Testis (tissue), 3 donors: ENCODE measurements around the gene CTBP2. TPM values are rescaled to one million over a fixed set of nuclear protein-coding genes. Genes with fewer than 3 reads are reported as not detected.
A peak's percentile ranks its signal among the peaks of the same experiment; 100 is the strongest.

ENCODE experiments used
- DNase-seq: peaks from one replicate; pipeline ENCODE4 v3.0.0-alpha.2; 2019
- H3K27ac ChIP-seq, 2 donors: fragments of 200-600 bp; sonication (generic); one replicate each; pipeline ENCODE4 v1.5.1; 2019
- H3K27me3 ChIP-seq: fragments of 200-600 bp; sonication (generic); one replicate; pipeline ENCODE4 v1.5.1; 2019
- H3K36me3 ChIP-seq: fragments of 200-600 bp; sonication (generic); one replicate; pipeline ENCODE4 v1.5.1; 2017; ENCODE audit warnings: low read depth; ENCODE audit errors: missing control alignments
- H3K4me1 ChIP-seq: fragments of 200-600 bp; sonication (generic); one replicate; pipeline ENCODE4 v1.5.1; 2019
- H3K4me3 ChIP-seq, 2 donors: fragments of 200-600 bp; sonication (generic); one replicate each; pipeline ENCODE4 v1.5.1; 2017 to 2019
- H3K9me3 ChIP-seq: fragments of 200-600 bp; sonication (generic); one replicate; pipeline ENCODE4 v1.5.1; 2017
- POLR2A ChIP-seq: fragments of 450-650 bp; IDR thresholded peaks from one replicate; pipeline ENCODE4 v1.6.1; 2017; ENCODE audit warnings: antibody characterized with exemption, mild to moderate bottlenecking, moderate library complexity
- WGBS, 2 donors: methylation state at CpG; one replicate each; pipeline ENCODE4 v1.1.5; 2018; 5-methylcytosine and 5-hydroxymethylcytosine counted together
- intact Hi-C: fragments of 100-400 bp; cut with DNase I; formaldehyde crosslinking; loops from one replicate; pipeline ENCODE4 v1.15.1; 2023; ENCODE audit warnings: low total_unique reads
- polyA plus RNA-seq: library from polyadenylated mRNA; stranded (reverse); fragments of 350-450 nt; fragmentation: Illumina TruSeq; extraction: RNeasy Lipid Tissue Mini Kit (QIAGEN cat#74804); gene quantifications from one replicate; pipeline ENCODE4 v1.2.3, GENCODE V29; 2014; ENCODE audit warnings: low read depth, low replicate concordance; ENCODE audit not compliant: insufficient read depth
- total RNA-seq, 2 donors: library from RNA; depleted of rRNA; stranded (reverse); fragments of >200 nt; gene quantifications; one replicate each; pipeline ENCODE4 v1.2.3, GENCODE V29; 2016
- TF ChIP-seq, protein P1 (sequence below), 3 experiments: fragments of 450-650 bp in 2 of 3; fragments of 200-600 bp in 1 of 3; sonication (generic) in 1 of 3; IDR thresholded peaks; one replicate each; pipeline ENCODE4 v1.5.1; 2016 to 2019; ENCODE audit warnings: antibody characterized with exemption in 3 of 3, mild to moderate bottlenecking in 2 of 3, moderate library complexity in 1 of 3

CTBP2 gene
- total and polyA plus RNA-seq, 3 donors from 2014 or later: 44.7 to 79.5 (median 52.4) TPM

GRCh38 chr10:124953421-124953820, 206.9 kb downstream of the CTBP2 start:
- Histone ChIP-seq H3K4me1 (peaks cover 5% of the 10 kb centered on the region), H3K27ac (no peak overlapping the region), H3K36me3 (no peaks in the 10 kb centered on the region), H3K9me3 (no peaks in the 10 kb centered on the region), H3K4me3 (no peak overlapping the region), H3K27me3 (no peaks in the 10 kb centered on the region)
- intact Hi-C loops: no loop called here
- TF ChIP-seq, protein P1, sequence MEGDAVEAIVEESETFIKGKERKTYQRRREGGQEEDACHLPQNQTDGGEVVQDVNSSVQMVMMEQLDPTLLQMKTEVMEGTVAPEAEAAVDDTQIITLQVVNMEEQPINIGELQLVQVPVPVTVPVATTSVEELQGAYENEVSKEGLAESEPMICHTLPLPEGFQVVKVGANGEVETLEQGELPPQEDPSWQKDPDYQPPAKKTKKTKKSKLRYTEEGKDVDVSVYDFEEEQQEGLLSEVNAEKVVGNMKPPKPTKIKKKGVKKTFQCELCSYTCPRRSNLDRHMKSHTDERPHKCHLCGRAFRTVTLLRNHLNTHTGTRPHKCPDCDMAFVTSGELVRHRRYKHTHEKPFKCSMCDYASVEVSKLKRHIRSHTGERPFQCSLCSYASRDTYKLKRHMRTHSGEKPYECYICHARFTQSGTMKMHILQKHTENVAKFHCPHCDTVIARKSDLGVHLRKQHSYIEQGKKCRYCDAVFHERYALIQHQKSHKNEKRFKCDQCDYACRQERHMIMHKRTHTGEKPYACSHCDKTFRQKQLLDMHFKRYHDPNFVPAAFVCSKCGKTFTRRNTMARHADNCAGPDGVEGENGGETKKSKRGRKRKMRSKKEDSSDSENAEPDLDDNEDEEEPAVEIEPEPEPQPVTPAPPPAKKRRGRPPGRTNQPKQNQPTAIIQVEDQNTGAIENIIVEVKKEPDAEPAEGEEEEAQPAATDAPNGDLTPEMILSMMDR (IDR thresholded peaks at IDR 0.05): no peak
- TF ChIP-seq POLR2A: no peak
- 83 to 96% methylated on average over 3 of the region's 3 CpGs for WGBS, 2 donors
- no peak for DNase-seq

DNA sequence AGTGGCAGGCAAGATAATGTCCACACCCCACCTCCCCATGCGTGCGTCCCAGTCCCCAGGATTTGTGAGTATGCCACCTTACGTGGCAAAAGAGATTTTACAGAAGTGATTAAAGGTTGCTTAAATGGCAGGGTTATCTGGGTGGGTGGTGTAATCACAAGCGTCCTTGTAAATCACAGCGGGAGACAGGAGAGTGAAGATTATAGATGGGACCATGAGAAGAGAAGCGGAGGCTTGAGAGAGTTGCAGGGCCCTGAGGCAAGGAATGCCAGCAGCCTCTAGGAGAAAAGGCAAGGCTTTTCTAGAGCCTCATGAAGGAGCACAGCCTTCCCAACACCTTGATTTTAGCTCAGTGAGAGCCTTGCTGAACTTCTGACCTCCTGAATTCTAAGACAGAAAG, 208.2 kb downstream of the CTBP2 start:
- WGBS, 2 donors: 91% methylated on average over 6 of the region's 6 CpGs
- H3K36me3 ChIP-seq: no peaks in the 10 kb centered on the region
- no peak overlapping the region for H3K4me3 ChIP-seq
- peaks cover 5% of the 10 kb centered on the region for H3K4me1 ChIP-seq
- H3K27me3 ChIP-seq: no peaks in the 10 kb centered on the region
- TF ChIP-seq, protein P1 (IDR thresholded peaks at IDR 0.05): no peak
- TF ChIP-seq POLR2A: no peak
- no peaks in the 10 kb centered on the region for H3K9me3 ChIP-seq
- H3K27ac ChIP-seq: no peak overlapping the region
- no peak for DNase-seq
- intact Hi-C loops: no loop called here

DNA sequence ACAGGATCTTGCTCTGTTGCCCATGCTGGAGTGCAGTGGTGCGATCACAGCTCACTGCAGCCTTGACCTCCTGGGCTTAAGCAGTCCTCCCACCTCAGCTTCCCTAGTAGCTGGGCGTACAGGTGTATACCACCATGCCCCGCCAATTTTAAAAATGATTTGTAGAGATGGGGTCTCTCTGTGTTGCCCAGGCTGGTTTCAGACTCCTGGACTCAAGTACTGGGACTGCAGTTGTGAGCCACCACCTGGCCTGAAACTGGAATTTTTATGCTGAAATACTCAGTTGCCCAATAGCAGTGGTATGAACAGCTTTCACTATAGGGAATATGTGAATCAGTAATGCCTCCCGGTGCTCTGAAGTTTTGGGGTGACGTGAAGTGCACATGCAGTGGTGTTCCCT, 210.8 kb downstream of the CTBP2 start:
- no peak for TF ChIP-seq POLR2A
- TF ChIP-seq, protein P1 (IDR thresholded peaks at IDR 0.05): no peak
- intact Hi-C loops: no loop called here
- peaks cover 6% of the 10 kb centered on the region for H3K4me1 ChIP-seq
- DNase-seq: no peak
- H3K27ac ChIP-seq: no peak overlapping the region
- no peak overlapping the region for H3K4me3 ChIP-seq
- 90 to 94% methylated on average over 5 of the region's 5 CpGs for WGBS, 2 donors
- H3K36me3 ChIP-seq: no peaks in the 10 kb centered on the region
- no peaks in the 10 kb centered on the region for H3K27me3 ChIP-seq
- no peaks in the 10 kb centered on the region for H3K9me3 ChIP-seq

GRCh38 chr10:124946945-124947344, 213.4 kb downstream of the CTBP2 start:
- intact Hi-C loops: no loop called here
- no peaks in the 10 kb centered on the region for H3K9me3 ChIP-seq

GRCh38 chr10:124944982-124945381, 215.4 kb downstream of the CTBP2 start:
- no peaks in the 10 kb centered on the region for H3K27me3 ChIP-seq
- no peaks in the 10 kb centered on the region for H3K36me3 ChIP-seq
- H3K4me1 ChIP-seq: peaks cover 28% of the 10 kb centered on the region
- H3K4me3 ChIP-seq: no peak overlapping the region
- intact Hi-C loops: no loop called here
- TF ChIP-seq, protein P1 (IDR thresholded peaks at IDR 0.05): no peak
- no peak for TF ChIP-seq POLR2A
- H3K9me3 ChIP-seq: no peaks in the 10 kb centered on the region
- DNase-seq: no peak
- peak overlapping the region in 1 of 2 donors; percentile 74 for H3K27ac ChIP-seq
- 45 to 64% methylated on average over 2 of the region's 2 CpGs for WGBS, 2 donors

More at GRCh38 chr10:124946945-124947344, 213.4 kb downstream of the CTBP2 start:
- H3K4me3 ChIP-seq: no peak overlapping the region
- H3K4me1 ChIP-seq: peaks cover 28% of the 10 kb centered on the region
- 76 to 82% methylated on average over 2 of the region's 2 CpGs for WGBS, 2 donors
- no peaks in the 10 kb centered on the region for H3K36me3 ChIP-seq
- no peak overlapping the region for H3K27ac ChIP-seq
- TF ChIP-seq, protein P1 (IDR thresholded peaks at IDR 0.05): no peak
- TF ChIP-seq POLR2A: no peak
- no peaks in the 10 kb centered on the region for H3K27me3 ChIP-seq
- no peak for DNase-seq
